Ovary (tissue), 9 donors: ENCODE measurements around the gene GRIN1. TPM values are rescaled to one million over a fixed set of nuclear protein-coding genes. Genes with fewer than 3 reads are reported as not detected.

Source experiments
- DNase-seq, 5 donors: peaks; one replicate each; pipeline ENCODE4 v3.0.0-alpha.2; 2019 to 2020
- H3K27ac ChIP-seq, 2 donors: fragments of 200-600 bp; one replicate each; pipeline versions ENCODE4 v1.5.1 to v1.8.0; 2019 to 2022
- H3K27me3 ChIP-seq: fragments of 200-600 bp; one replicate; pipeline ENCODE4 v1.8.0; 2022
- H3K36me3 ChIP-seq: fragments of 200-600 bp; sonication (generic); one replicate; pipeline ENCODE4 v1.5.1; 2019
- H3K4me1 ChIP-seq: one replicate; pipeline ENCODE4 v1.8.1; 2013; ENCODE audit warnings: mild to moderate bottlenecking, moderate library complexity; ENCODE audit not compliant: insufficient read depth
- H3K4me3 ChIP-seq: fragments of 200-600 bp; sonication (generic); one replicate; pipeline ENCODE4 v1.5.1; 2017
- H3K9me3 ChIP-seq, 2 donors: fragments of 200-600 bp in 1 of 2; sonication (generic) in 1 of 2; one replicate each; pipeline versions ENCODE4 v1.5.1 to v1.8.1; 2013 to 2019; ENCODE audit warnings: mild to moderate bottlenecking in 1 of 2, moderate library complexity in 1 of 2
- CTCF ChIP-seq, 3 donors: fragments of 450-650 bp in 2 of 3; fragments of 200-600 bp in 1 of 3; IDR thresholded peaks; one replicate each; pipeline versions ENCODE4 v1.5.1 to v1.8.0; 2016 to 2022; ENCODE audit warnings: antibody characterized with exemption in 3 of 3, mild to moderate bottlenecking in 1 of 3
- EP300 ChIP-seq: sonication (generic); formaldehyde crosslinking; IDR thresholded peaks from one replicate; pipeline ENCODE4 v1.6.1; 2017; ENCODE audit warnings: antibody characterized with exemption
- POLR2A ChIP-seq: fragments of 450-650 bp; IDR thresholded peaks from one replicate; pipeline ENCODE4 v1.6.1; 2017; ENCODE audit warnings: antibody characterized with exemption, mild to moderate bottlenecking, moderate library complexity
- WGBS, 3 donors: extraction: QIAGEN DNeasy Blood & Tissue Kit in 1 of 3; methylation state at CpG; one replicate each; pipeline versions ENCODE4 v1.1.5 to v1.1.7; 2013 to 2017; 5-methylcytosine and 5-hydroxymethylcytosine counted together
- intact Hi-C, 4 donors: fragments of 100-400 bp; cut with DNase I; formaldehyde crosslinking; loops; one replicate each; pipeline versions ENCODE4 v1.11.0 to v1.15.1; 2022 to 2023
- polyA plus RNA-seq, 2 donors: library from polyadenylated mRNA; stranded (reverse); fragments of 200-250 nt in 1 of 2; fragments of 350-450 nt in 1 of 2; fragmentation: Illumina TruSeq in 1 of 2; extraction: RNeasy Lipid Tissue Mini Kit (QIAGEN cat#74804) in 1 of 2; gene quantifications; one replicate each; pipeline ENCODE4 v1.2.3, GENCODE V29; 2013 to 2014
- total RNA-seq, 7 donors: library from RNA; depleted of rRNA in 2 of 7; stranded (reverse); fragments of >200 nt in 2 of 7; fragmentation: NEBNext Ultra II Directional in 3 of 7; extraction: Animal tissue kit (Norgen Biotek cat#: 25700) in 3 of 7; gene quantifications; one replicate each; pipeline versions ENCODE4 v1.1.0 to v1.2.4, GENCODE V29; 2016 to 2023
- donor health status: DM: no; HTN: no; CAD: no; lungs with moderate emphysema.
- donor health status: DM: no; HTN: no; CAD: no.
- donor health status: Bipolar disorder and iron deficiency.
- donor health status: DM: yes; HTN: yes; CAD: no.
- donor health status: DM: no; HTN: no; CAD: no.
- donor health status: DM: yes; HTN: yes; CAD: no.

Gene GRIN1
- total and polyA plus RNA-seq, 9 donors, result 0.15 TPM; not detected in 8

DNA sequence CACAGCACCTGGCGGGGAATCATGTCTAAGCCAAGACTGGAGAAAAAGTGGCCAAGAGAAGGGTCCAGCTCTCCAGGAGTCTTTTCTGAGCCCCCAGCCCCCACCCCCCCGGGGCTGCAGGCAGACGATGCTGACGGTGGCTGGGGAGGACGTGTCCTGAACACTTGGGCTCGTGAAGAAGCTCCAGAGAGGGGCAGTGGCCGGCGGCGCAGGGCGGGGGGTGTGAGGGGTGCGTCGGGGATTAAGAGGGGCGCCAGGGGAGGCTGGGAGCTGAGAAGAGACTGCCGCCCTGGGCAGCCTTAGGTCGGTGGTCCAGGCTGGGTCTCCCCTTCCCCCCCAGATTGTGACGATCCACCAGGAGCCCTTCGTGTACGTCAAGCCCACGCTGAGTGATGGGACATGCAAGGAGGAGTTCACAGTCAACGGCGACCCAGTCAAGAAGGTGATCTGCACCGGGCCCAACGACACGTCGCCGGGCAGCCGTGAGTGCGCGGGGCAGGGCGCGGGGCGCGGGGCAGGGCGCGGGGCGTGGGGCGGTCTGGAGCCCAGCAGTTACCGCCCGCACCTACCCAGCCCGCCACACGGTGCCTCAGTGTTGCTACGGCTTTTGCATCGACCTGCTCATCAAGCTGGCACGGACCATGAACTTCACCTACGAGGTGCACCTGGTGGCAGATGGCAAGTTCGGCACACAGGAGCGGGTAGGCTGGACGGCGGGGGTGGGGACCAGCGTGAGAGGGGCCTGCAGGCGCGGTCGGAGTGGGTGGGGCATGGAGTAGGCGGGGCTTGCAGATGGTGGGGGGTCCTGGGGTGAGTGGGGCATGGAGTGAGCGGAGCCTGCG, 22.0 kb downstream of the GRIN1 start:
- no peak for DNase-seq
- no peaks in the 10 kb centered on the region for H3K36me3 ChIP-seq
- intact Hi-C loops, result no loop called here
- no peaks in the 10 kb centered on the region for H3K9me3 ChIP-seq
- H3K4me3 ChIP-seq, result no peak overlapping the region
- peaks cover 13% of the 10 kb centered on the region for H3K27me3 ChIP-seq
- H3K27ac ChIP-seq, result no peak overlapping the region
- peaks cover 6% of the 10 kb centered on the region for H3K4me1 ChIP-seq
- WGBS, 3 donors, result 21 to 33% (median 29%) methylated on average over 39 to 56 of the region's 56 CpGs
- TF ChIP-seq EP300, result no peak
- TF ChIP-seq POLR2A, result no peak
- TF ChIP-seq CTCF (IDR thresholded peaks at IDR 0.05), result no peak

GRCh38 chr9:137161558-137162486, 22.9 kb downstream of the GRIN1 start:
- H3K9me3 ChIP-seq, result no peaks in the 10 kb centered on the region
- no peak overlapping the region for H3K27ac ChIP-seq
- intact Hi-C loops, result no loop called here
- H3K36me3 ChIP-seq, result no peaks in the 10 kb centered on the region
- no peak for DNase-seq
- no peak overlapping the region for H3K4me3 ChIP-seq
- TF ChIP-seq CTCF (IDR thresholded peaks at IDR 0.05) (no peak), POLR2A (no peak), EP300 (no peak)
- peaks cover 20% of the 10 kb centered on the region for H3K27me3 ChIP-seq
- H3K4me1 ChIP-seq, result peaks cover 2% of the 10 kb centered on the region
- WGBS, 3 donors, result 1 to 2% (median 2%) methylated on average over 43 to 69 of the region's 71 CpGs

DNA sequence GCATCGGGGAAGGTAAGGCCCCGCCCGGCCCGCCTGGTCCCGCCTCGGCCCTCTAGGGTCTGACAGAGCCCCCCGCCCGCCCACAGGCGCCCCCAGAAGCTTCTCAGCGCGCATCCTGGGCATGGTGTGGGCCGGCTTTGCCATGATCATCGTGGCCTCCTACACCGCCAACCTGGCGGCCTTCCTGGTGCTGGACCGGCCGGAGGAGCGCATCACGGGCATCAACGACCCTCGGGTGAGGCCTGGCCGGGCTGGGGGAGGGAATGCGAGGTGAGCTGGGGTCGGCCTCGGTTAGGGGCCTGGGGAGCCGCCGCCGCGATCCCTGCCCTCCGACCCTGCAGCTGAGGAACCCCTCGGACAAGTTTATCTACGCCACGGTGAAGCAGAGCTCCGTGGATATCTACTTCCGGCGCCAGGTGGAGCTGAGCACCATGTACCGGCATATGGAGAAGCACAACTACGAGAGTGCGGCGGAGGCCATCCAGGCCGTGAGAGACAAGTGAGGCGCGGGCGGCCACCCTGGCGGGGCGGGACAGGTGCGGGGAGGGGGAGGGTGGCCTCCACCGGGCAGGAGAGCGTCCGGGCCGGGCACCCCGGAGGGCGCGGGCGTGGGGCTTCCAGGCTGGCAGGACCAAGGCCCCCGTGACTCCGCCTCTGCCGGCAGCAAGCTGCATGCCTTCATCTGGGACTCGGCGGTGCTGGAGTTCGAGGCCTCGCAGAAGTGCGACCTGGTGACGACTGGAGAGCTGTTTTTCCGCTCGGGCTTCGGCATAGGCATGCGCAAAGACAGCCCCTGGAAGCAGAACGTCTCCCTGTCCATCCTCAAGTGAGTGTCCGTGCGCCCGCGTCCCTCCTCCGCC, 23.8 kb downstream of the GRIN1 start:
- Histone ChIP-seq H3K36me3 (no peaks in the 10 kb centered on the region), H3K9me3 (no peaks in the 10 kb centered on the region), H3K27ac (no peak overlapping the region), H3K27me3 (peaks cover 25% of the 10 kb centered on the region), H3K4me3 (no peak overlapping the region), H3K4me1 (peaks cover 2% of the 10 kb centered on the region)
- TF ChIP-seq CTCF (IDR thresholded peaks at IDR 0.05) (no peak), EP300 (no peak), POLR2A (no peak)
- intact Hi-C loops, result no loop called here
- DNase-seq, result no peak
- WGBS, 3 donors, result 2 to 8% (median 3%) methylated on average over 61 to 74 of the region's 74 CpGs

DNA sequence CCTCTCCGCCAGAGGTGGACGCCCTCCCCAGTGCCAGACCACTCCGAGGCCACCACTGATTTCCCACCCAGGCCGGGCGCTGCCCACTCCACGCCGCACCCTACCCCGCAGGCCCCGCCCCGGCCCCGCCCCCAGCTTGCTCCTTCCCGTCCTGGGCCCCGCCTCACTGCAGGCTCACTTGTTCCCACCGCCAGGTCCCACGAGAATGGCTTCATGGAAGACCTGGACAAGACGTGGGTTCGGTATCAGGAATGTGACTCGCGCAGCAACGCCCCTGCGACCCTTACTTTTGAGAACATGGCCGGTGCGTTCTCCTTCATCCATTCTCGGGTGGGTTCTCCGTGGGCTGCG, 24.4 kb downstream of the GRIN1 start:
- Histone ChIP-seq H3K4me1 (peaks cover 7% of the 10 kb centered on the region), H3K27ac (no peak overlapping the region), H3K36me3 (no peaks in the 10 kb centered on the region), H3K9me3 (no peaks in the 10 kb centered on the region), H3K27me3 (peaks cover 25% of the 10 kb centered on the region), H3K4me3 (no peak overlapping the region)
- intact Hi-C loops, result no loop called here
- 17 to 29% (median 27%) methylated on average over 19 to 26 of the region's 26 CpGs for WGBS, 3 donors
- DNase-seq, result no peak
- TF ChIP-seq CTCF (IDR thresholded peaks at IDR 0.05) (no peak), POLR2A (no peak), EP300 (no peak)
